SKM-1 (cell line): ENCODE data around the gene NFIA.
"Not testable (repeated sequence)": the region's sequence is repeated elsewhere in the genome, so short reads cannot be mapped to it uniquely, and the experiment has no call there.

Experiments used
- DNase-seq: peaks from one replicate; lab custom pipeline; 2025; ENCODE audit not compliant: unreplicated experiment; lab: John Stamatoyannopoulos, UW

Gene NFIA

DNA sequence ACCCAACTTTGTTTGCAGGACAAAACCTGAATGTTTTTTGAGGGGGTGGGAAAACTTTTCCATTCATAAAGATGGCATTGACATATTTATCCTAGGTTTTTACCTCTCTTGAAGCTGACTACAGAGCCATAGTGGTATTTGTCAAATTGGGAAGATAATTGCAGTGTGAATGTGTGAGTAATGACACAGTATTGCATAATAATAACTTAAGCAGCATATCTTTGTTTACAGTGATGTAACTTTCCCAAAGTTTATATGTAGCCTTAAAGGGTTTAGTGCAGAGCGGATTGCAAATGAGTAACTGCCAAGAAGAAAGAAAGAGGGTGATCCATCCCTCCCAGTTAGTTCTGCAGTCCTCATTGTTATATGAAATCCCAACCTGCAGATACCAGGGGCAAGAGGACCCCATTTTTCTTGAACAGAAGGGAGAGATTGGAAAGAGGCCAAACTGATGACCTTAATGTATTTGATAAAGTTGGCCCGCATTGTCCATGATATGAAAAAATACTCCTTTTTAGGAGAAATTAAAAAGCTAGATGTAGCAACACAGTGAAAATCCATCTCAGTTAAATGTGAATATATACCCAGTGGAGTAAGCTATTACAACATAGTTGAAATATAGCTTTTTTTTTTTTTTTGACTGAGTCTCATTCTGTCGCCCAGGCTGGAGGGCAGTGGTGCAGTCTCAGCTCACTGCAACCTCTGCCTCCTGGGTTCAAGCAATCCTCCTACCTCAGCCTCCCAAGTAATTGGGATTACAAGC, 23.7 kb upstream of the NFIA start:
- no peak for DNase-seq

DNA sequence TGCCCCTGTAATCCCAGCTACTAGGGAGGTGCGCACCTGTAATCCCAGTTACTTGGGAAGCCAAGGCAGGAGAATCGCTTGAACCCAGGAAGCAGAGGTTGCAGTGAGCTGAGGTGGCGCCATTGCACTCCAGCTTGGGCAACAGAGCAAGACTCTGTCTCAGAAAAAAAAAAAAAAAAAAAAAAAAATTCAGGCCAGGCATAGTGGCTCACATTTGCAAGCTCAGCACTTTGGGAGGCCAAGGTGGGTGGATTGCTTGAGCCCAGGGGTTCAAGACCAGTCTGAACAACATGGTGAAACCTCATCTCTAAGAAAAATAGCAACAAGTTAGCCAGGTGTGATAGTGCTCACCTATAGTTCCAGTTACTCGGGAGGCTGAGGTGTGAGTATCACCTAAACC, 20.8 kb upstream of the NFIA start:
- DNase-seq = not testable (repeated sequence)

DNA sequence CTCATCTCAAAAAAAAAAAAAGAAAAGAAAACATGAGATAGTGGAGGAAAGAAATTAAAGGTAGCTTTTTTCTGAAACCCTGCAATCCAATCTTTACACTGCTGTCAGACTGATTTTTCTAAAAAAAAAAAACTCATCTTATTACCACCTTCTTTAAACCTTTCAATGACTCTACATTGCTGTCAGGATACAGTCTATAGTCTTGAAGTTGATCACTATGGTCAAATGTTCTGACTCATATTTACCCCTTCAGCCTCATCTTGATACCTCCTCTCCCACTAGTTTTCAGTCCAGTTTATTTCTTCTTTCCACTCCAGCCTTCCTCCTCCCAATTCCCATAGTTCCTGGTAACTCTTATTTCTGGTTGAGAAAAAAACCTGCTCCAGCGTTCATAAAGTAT, 17.7 kb upstream of the NFIA start:
- DNase-seq = no peak

DNA sequence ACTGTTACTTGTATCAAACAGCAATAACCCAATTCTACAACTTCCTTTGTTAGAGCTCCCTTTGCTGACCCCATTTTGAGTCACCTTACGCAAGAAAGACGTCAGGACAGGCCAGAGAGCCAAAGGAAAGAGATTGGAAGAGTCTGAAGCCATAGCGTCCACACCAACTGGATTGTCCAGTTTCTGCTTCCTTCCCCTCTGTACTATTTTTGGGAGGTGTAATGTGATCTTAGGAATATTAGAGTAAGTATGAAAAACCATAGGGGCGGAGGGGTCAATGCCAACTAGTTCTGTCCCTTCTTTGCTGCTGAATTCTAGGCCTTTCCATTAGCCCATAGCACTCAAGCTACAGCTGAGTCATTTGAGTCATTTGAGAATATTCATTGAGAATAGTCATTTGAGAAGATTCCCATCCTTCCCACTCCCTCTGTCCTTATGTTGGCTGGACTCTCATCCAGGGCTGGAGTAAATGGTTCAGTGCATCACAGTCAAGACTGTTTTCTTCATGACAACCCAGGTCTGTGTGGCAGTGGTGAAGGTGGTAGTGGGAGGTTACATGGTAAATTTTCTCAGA, 14.8 kb upstream of the NFIA start:
- DNase-seq = no peak

DNA sequence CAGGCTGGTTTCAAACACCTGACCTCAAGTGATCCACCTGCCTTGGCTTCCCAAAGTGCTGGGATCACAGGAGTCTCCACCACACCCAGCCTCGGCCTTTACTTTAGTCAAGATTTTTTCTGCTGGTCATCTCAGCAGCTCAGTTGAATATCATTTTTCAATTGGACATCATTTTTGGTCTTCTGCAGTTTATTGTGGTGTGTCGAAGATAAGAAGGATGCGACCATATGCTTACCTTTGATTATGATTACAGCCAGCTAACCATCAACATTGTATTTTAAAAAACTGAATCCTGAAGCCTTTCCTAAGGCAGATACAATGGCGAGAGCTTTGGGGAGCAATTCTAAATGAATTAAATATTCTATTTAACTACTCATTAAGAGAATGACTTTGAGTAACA, 12.3 kb upstream of the NFIA start:
- DNase-seq = no peak

DNA sequence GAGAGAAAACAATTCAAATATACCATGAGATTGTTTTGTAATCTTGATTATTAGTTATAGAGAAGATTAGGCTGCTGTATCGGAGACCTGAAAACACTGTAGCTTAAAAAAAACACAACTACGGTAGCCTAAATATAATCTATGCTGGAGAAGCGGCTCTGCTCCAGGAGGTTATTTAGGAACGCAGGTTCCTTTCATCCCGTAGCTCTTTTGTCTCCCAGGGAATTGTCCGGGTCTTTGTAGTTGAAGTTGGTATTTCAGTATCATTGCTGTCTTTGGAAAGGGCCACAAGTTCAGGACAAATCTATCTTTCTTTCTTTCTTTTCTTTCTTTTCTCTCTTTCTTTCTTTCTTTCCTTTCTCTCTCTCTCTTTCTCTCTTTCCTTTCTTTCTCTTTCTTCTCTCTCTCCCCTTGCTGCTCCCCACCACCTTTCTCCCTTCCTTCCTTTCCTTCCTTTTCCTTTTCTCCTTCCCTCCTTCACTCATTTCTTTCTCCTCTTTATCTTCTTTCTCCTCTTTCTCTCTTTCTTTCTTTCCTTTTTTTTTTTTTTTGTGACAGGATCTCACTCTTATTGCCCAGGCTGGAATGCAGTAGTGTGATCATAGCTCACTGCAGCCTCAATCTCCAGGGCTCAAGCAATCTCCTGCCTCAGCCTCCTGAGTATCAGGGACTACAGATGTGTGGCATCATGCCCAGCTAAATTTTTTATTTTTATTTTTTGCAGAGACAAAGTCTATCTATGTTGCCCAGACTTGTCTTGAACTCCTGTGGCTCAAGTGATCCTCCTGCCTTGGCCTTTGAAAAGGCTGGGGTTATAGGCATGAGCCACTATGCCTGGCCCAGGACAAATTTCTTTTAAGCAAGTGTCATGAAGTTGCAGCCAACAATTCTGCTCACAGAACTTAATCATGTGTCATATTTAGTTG, 10.9 kb upstream of the NFIA start:
- DNase-seq = no peak

DNA sequence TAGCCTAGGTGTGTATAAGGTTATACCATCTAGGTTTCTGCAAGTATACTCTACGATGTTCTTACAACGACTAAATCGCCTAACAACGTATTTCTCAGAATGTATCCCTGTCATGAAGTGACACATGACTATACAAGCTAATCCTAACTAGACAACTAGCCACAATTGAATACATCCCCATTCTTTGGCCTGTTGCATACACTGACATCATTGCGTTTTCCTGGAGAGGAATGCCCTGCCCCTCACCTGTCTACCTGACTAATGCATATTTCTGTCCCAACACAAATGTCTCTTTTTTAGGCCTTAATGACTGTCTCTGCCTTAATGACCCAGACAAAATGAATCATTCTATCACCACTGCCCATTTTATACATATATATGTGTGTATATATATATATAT, 8.5 kb upstream of the NFIA start:
- DNase-seq = no peak

DNA sequence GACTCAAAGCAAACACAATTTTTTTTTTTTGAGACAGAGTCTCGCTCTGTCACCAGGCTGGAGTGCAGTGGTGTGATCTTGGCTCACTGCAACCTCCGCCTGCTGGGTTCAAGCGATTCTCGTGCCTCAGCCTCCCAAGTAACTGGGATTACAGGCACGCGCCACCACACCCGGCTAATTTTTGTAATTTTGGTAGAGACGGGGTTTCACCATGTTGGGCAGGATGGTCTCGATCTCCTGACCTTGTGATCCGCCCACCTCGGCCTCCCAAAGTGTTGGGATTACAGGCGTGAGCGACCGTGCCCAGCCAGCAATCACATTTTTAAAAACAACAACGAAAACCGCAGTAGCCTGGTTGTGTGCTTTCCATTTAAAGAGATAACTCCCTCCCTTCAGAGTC, 6.5 kb upstream of the NFIA start:
- not testable (repeated sequence) for DNase-seq

DNA sequence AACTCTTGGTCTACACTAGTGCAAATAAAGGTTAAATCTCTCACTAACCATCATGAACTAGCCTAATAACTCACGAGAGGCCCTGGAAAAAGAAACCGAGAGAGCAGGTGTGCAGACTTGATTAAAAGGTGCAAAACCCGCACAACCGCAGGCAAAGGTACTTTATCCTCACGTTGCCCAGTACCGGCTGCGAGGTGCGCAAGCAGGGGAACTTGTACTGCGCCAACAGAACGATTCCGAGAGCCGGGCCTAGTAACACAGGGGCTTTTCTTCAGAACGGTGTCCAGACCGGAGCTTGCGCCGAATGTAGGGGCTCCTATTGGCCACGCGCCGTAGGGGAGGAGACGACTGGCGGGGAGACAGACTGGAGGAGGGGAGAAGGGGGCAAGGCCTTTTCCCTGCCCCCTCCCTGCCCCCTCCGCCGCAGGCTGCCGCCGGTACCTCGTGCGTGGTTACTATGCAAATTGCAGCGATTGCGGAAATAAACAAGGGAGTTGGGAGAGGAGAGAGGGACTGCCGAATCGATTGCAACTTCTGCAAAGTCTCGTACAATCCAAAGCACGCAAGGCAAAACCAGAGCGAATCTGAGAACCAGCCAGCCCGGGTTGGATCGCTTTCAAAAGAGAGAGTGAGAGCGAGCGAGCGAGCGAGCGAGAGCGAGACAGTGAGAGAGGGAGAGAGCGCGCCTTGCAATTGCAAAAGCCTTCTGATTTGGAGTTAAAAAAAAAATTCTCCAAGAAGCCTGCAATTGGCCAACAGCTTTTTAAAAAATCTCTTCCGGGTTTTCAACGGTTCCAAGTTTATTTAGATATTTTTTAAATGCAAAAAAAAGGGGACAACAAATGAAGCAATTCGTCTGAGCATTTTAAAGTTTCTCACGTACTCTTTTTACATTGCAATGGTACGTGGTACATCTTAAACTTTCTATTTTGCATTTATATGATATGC, 5.4 kb upstream of the NFIA start:
- no peak for DNase-seq

DNA sequence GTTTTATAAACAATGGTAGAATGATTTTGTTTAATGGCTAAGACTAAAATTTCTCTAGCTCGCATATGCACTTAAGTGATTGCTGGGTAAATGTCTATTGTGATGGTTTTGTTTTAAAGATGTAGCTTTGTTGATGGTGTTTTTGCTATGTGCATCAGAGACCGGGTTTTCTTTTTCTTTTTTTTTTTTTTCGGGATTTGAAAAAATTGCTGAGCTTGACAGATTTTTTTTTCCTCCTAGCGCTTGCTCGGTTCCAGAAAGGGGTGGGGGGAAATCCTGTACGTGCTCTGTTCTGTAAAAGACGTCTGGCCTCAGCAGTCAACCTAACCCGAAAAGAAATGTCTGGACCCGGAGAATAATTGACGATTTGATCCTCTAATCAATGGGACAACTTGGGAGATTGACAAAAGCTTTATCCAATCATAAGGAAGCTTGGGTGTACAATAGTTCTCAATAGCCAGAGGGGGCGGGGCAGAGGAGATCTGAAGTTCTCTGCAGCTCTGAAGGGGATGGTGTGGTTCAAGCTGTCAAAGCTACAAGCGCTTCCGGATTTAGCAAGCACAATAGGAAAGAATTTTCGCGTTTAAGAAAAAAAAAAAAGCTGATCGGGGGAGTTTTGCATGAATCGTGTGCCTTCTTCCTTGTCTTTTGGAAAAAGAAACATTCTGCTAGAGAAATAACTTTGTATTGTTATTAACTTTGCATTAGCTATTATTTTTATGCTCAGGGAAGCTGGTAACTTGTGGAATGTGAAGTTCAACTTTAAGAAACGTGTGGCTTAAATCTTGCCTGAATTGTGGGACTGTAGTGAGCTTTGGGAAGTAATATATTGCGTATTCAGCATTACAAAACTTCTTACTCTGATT, 4.5 kb upstream of the NFIA start:
- DNase-seq = peak; percentile 94

DNA sequence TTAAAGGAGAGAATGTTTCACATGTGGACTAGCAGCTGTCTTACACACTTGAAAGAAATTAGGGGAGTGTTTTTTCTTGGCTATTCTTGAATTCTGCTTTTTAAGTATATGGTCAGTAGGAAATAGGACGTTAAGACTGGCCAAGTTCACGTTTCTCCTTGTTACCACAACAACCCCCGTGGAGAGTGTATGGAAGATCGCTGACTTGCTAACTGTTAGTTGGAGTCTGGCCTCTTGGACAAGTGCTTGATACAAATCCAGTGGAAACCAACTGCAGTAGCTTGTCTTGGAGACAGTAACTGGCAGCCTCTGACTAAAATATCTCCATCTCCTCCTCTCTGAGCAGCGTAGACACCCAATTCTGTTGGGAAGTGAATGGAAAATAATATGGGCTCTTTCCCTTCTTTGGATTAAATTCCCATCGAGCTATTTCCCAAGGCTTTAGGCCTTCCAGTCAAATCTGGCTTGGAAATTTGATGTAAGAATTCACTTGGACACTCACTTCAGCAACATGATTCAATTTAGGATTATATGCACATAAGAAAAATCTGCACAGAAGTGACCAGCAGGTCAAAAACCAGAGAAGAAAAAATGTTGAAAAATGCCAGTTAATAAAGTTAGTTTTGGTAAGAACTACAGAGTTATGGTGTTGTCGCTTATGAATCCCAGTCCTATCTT, 3.6 kb upstream of the NFIA start:
- no peak for DNase-seq

DNA sequence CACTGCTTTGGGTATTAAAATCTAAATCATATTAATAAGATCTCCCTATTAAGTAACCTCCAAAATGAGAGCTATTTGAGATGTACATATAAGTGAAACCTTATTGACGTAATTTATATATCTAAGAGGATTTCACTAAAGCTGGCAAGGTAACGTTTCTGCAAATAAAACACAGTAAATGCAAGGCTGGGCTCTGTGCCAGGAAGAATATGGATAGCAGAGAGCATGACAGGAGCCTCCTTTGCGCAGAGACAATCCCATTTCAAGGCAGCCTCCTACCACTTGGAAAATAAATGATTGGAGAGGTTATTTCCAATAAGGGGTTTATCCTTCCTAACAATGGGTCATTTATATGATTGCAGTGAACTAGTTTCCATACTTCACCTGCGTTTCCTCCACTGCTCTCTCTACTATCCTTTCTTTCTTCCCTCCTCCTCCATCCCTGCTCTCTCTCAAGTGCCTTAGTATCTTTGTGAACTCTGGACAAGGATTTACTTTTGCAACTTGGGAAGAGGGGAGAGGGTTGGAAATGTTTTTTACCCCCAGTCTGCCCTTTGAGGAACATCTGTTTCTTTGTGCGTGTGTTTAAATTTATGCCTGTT, 3.0 kb upstream of the NFIA start:
- DNase-seq = no peak

DNA sequence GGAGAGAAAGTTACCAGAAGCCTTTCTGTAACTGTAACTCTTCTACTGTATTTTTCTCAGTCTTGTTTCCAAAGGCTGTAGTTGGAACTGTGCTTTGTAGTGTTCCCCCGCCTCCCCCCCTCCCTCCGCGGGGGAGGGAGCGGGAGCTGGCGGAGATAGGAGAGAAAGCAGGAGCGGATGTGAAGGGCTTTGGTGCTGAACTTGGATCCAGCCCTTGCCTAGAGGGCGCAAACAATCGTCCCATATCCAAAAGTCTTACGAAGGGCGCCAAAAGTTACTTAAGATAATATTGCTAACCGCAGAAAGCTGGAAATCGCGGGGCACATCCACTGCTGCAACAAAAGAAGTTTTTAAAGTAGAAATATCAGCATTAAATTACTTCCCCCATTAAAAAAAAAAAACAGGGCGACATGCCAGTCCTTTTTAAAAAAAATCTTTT, 2.4 kb upstream of the NFIA start:
- no peak for DNase-seq

DNA sequence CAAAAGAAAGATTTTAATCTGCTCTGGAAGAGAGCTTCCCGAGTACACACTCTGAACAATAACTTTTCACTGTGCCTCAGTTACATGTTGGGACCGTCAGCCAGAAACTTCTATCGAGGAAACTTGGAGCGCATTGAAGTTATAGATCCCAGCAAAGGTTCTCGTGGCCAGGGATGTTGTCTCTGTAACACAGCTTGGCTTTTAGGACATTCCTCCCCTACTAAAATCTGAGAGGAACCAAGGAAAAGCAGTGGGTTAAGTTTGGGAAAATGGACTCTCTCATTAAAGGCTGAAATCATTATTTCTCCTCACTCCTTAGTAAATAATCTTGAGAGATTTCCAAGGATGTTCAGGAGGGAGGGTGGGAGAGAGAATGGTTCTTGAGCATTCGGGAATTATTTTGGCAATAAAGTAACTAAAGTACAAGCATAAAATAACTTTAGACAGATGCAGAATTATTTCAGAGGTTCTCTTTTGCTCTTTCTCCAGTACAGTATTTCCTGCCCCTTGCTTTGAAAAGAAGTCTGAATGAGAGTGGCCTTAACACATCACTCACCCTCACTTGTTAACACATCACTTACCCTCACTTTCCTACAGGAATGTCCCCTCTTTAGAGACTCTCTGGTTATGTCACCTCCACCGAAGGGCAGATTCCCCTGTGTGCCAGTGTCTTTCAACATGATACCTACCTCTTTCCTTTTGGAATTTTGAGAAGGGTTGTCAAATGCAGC, 1.8 kb upstream of the NFIA start:
- DNase-seq = no peak

DNA sequence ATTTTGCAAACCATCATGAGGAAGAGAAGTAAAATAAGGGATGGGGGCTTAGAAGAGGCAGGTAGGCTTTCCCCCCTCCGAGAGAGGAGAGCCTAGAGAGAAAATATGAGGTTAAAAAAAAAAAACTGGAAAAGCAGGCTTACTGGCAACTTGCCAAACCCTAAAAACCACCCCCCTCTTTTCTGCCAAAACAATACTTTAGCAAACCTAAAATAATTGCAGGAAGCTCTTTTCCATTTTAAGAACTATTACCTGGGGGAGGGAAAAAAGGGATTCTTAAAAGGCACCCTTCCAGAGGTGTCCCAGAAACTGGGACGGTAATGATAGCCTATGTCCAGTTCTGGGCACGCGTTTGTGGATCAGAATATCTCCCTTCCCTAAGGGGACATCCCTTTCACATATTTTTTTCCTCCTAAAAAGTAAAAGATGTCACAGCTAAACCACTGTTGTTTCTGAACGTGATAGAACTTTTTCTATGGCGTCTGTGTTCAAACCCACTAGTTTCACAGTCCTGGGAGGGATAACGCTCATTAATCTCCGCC, 1.1 kb upstream of the NFIA start:
- DNase-seq = no peak

DNA sequence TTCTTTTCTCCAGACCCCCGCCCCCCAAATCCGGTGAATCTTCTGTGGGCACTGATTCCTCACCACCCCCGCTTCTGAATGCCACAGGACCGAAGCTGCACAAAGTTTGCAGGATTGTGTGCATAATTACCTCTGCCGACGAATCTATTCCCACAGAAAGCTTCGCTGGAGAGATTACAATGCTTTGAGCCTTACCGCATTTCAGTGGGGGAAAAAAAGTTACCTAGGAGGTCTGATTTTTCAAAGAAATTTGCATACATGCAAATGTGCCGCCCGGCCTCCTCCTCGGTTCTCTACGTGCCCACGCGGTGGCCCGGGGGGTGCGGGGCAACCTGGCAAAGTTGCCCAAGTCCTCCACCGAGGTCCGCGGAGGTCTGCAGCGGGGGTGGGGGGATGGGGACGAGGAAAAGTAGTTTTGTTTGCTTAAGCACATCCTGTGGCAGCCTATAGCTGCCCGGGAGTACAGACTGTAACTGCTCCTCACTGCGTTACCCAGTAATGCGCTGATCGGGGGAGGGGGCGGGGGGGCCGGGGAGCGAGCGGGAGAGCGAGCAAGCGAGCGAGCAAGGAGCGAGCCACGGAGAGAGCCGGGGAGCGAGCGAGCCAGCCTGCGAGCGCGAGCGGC, 563 bp upstream of the NFIA start:
- DNase-seq = no peak

DNA sequence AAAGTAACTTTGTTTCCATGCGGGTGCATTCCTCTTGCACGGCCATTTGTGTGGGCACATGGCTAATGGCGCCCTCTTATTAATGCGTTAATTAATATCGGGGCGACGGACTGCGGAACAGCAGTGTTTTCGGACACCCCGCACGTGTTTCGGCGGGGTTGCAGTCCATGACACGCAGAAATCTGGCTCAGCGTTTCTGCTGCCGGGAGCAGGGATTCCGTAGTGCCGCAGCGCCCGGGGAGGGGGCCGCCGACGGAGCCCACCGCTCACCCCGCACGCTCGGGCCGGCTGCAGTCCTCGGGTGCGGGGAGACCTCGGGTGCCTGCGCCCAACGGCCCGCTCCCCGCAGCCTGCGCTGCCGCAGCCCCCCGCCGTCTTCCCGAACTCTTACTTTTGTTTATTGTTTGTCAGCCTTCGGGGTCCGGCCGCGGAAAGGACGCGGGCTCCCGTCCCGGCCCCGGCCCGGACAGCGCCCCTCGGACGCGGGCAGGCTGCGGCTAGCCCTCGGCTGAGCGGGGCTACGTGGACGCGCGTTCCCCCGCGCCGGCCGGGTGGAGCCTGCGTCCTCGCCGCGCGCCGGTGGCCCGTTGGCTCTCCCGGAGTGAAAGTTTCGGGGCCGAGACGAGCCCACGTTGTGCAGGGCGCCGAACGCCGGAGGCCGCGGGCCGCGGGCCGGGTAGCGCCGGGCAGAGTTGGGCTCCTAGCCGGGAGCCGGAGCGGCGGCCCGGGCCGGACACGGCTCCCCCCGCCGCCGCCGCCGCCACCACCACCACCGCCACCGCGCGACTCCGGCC, 849 bp downstream of the NFIA start:
- DNase-seq = no peak
